Neutrophil (primary cell): ENCODE results near the gene TP53RK.

ENCODE experiments used
- H3K27ac ChIP-seq: fragments of 200-600 bp; sonication (generic); 2 replicates; pipeline ENCODE4 v1.5.1; 2016; ENCODE audit warnings: mild to moderate bottlenecking, moderate library complexity
- H3K27me3 ChIP-seq: fragments of 200-600 bp; sonication (generic); 2 replicates; pipeline ENCODE4 v1.6.0; 2016; ENCODE audit warnings: mild to moderate bottlenecking
- H3K36me3 ChIP-seq: fragments of 200-600 bp; sonication (generic); 2 replicates; pipeline ENCODE4 v1.5.1; 2017
- H3K4me1 ChIP-seq, 2 experiments: fragments of 200-600 bp in 1 of 2; sonication (generic) in 1 of 2; 1 replicate in 1 of 2; 2 replicates in 1 of 2; pipeline versions ENCODE4 v1.5.1 to v1.6.1; 2013 to 2016; ENCODE audit warnings: low read depth in 1 of 2, low read length in 1 of 2, mild to moderate bottlenecking in 1 of 2, moderate library complexity in 1 of 2; ENCODE audit not compliant: control insufficient read depth in 1 of 2, insufficient read depth in 1 of 2
- H3K4me3 ChIP-seq, 2 experiments: fragments of 200-600 bp in 1 of 2; sonication (generic) in 1 of 2; 1 replicate in 1 of 2; 2 replicates in 1 of 2; pipeline ENCODE4 v1.5.1; 2013 to 2016; ENCODE audit warnings: low read depth in 1 of 2, low read length in 1 of 2, mild to moderate bottlenecking in 1 of 2, moderate library complexity in 1 of 2
- H3K9me3 ChIP-seq: fragments of 200-600 bp; sonication (generic); 2 replicates; pipeline ENCODE4 v1.5.1; 2016
- CTCF ChIP-seq: fragments of 200-600 bp; sonication (generic); IDR thresholded peaks from 2 replicates; pipeline ENCODE4 v1.5.1; 2016; ENCODE audit warnings: antibody characterized with exemption

Gene TP53RK

GRCh38 chr20:46701057-46701456, 11.8 kb upstream of the TP53RK start:
- no peaks in the 10 kb centered on the region for H3K27me3 ChIP-seq
- H3K4me1 ChIP-seq = no peaks in the 10 kb centered on the region
- no peak overlapping the region for H3K27ac ChIP-seq
- no peak overlapping the region for H3K4me3 ChIP-seq
- TF ChIP-seq CTCF = no peak
- no peaks in the 10 kb centered on the region for H3K36me3 ChIP-seq
- no peaks in the 10 kb centered on the region for H3K9me3 ChIP-seq

- Histone ChIP-seq H3K4me1 (no peaks in the 10 kb centered on the region), H3K4me3 (no peak overlapping the region), H3K9me3 (no peaks in the 10 kb centered on the region), H3K27me3 (no peaks in the 10 kb centered on the region), H3K36me3 (no peaks in the 10 kb centered on the region), H3K27ac (no peak overlapping the region)
- TF ChIP-seq CTCF = no peak
Measured at GRCh38 chr20:46700481-46700880, 11.2 kb upstream of the TP53RK start.

- no peak for TF ChIP-seq CTCF
- H3K4me1 ChIP-seq = no peaks in the 10 kb centered on the region
- no peak overlapping the region for H3K27ac ChIP-seq
- no peaks in the 10 kb centered on the region for H3K9me3 ChIP-seq
- H3K36me3 ChIP-seq = no peaks in the 10 kb centered on the region
- no peak overlapping the region for H3K4me3 ChIP-seq
- no peaks in the 10 kb centered on the region for H3K27me3 ChIP-seq
Measured at GRCh38 chr20:46699651-46700359, 10.6 kb upstream of the TP53RK start.

- peaks cover 3 to 7% of the 10 kb centered on the region in 2 experiments for H3K4me1 ChIP-seq
- no peaks in the 10 kb centered on the region for H3K36me3 ChIP-seq
- H3K4me3 ChIP-seq = no peak overlapping the region
- H3K27me3 ChIP-seq = no peaks in the 10 kb centered on the region
- no peaks in the 10 kb centered on the region for H3K9me3 ChIP-seq
- no peak for TF ChIP-seq CTCF
- H3K27ac ChIP-seq = no peak overlapping the region
Measured at GRCh38 chr20:46698788-46699187, 9.5 kb upstream of the TP53RK start.

- no peak for TF ChIP-seq CTCF
- no peak overlapping the region for H3K27ac ChIP-seq
- no peaks in the 10 kb centered on the region for H3K27me3 ChIP-seq
- H3K4me1 ChIP-seq = peaks cover 3 to 7% of the 10 kb centered on the region in 2 experiments
- no peak overlapping the region for H3K4me3 ChIP-seq
- no peaks in the 10 kb centered on the region for H3K9me3 ChIP-seq
- H3K36me3 ChIP-seq = no peaks in the 10 kb centered on the region
Measured at GRCh38 chr20:46696791-46697279, 7.6 kb upstream of the TP53RK start.
